ENCODE results near the gene IRS2.
"Not testable (repeated sequence)": the region's sequence is repeated elsewhere in the genome, so short reads cannot be mapped to it uniquely, and the experiment has no call there.

Gene IRS2

DNA sequence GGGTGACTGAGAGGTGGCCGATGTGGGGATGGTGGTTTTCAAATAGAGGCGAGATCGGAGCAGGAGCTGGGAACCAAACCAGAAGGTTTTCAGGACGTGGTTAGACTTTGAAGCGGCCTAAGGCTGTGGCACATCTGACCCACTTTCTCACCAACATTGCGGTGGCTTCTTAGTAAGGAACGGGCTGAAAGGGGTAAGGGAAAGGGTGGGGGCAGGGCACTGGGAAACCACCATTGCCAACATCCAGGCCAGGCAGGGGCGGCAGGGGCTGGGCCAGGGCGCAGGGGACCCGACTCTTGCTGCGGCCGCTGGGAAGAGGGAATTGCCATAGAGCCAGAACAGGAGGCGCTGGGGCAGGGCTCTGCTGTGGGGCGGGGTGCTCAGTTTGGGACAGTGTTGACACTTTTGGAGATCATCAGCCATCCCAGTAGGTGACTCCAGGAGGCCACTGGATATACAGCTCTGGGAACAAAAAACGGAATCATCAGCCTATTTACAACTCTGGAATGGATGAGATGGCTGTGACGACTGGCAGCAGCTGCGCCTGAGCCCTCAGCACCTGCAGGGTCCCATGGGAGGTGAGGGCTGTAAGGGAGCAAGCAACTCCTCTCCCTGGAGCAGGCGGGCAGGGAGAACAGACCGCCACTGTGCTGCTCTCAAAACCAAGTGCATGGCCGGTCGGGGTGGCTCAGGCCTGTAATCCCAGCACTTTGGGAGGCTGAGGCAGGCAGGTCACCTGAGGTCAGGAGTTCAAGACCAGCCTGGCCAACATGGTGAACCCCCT lies 52.2 kb downstream of the IRS2 start:
- Mint-ChIP-seq H3K9me3 (no peaks in the 10 kb centered on the region), H3K27me3 (ENCODE audit: low read depth) (peaks cover 14% of the 10 kb centered on the region), H3K4me1 (peaks cover 12% of the 10 kb centered on the region), H3K36me3 (ENCODE audit: low read depth) (no peaks in the 10 kb centered on the region), H3K27ac (no peak overlapping the region), H3K4me3 (no peak overlapping the region)
- TF ChIP-seq, protein P1, sequence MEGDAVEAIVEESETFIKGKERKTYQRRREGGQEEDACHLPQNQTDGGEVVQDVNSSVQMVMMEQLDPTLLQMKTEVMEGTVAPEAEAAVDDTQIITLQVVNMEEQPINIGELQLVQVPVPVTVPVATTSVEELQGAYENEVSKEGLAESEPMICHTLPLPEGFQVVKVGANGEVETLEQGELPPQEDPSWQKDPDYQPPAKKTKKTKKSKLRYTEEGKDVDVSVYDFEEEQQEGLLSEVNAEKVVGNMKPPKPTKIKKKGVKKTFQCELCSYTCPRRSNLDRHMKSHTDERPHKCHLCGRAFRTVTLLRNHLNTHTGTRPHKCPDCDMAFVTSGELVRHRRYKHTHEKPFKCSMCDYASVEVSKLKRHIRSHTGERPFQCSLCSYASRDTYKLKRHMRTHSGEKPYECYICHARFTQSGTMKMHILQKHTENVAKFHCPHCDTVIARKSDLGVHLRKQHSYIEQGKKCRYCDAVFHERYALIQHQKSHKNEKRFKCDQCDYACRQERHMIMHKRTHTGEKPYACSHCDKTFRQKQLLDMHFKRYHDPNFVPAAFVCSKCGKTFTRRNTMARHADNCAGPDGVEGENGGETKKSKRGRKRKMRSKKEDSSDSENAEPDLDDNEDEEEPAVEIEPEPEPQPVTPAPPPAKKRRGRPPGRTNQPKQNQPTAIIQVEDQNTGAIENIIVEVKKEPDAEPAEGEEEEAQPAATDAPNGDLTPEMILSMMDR (IDR thresholded peaks at IDR 0.05; ENCODE audit: unreplicated experiment in 3 of 3), result no peak

DNA sequence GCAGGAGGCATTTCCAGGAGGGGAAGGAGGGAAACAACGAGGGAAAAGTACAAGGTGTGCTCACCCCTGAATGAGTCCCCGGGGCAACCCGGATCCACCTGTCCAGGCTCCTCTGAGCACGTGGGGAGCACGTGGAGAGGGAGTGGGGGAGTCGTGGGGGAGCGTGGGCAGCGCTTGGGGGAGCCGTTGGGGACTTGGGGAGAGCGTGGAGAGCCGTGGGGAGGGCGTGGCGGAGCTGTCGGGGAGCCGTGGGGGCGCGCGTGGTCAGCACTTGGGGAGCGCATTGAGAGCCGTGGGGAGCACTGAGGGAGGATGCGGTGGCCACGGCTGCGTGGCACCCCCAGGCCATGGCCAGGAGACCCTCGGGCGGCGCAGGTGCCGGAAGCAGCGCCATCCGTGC lies 52.8 kb downstream of the IRS2 start:
- H3K4me3 Mint-ChIP-seq, result no peak overlapping the region
- H3K27ac Mint-ChIP-seq, result no peak overlapping the region
- H3K36me3 Mint-ChIP-seq (ENCODE audit: low read depth), result no peaks in the 10 kb centered on the region
- peaks cover 14% of the 10 kb centered on the region for H3K27me3 Mint-ChIP-seq (ENCODE audit: low read depth)
- peaks cover 18% of the 10 kb centered on the region for H3K4me1 Mint-ChIP-seq
- no peaks in the 10 kb centered on the region for H3K9me3 Mint-ChIP-seq
- TF ChIP-seq, protein P1 (IDR thresholded peaks at IDR 0.05; ENCODE audit: unreplicated experiment in 3 of 3), result no peak

DNA sequence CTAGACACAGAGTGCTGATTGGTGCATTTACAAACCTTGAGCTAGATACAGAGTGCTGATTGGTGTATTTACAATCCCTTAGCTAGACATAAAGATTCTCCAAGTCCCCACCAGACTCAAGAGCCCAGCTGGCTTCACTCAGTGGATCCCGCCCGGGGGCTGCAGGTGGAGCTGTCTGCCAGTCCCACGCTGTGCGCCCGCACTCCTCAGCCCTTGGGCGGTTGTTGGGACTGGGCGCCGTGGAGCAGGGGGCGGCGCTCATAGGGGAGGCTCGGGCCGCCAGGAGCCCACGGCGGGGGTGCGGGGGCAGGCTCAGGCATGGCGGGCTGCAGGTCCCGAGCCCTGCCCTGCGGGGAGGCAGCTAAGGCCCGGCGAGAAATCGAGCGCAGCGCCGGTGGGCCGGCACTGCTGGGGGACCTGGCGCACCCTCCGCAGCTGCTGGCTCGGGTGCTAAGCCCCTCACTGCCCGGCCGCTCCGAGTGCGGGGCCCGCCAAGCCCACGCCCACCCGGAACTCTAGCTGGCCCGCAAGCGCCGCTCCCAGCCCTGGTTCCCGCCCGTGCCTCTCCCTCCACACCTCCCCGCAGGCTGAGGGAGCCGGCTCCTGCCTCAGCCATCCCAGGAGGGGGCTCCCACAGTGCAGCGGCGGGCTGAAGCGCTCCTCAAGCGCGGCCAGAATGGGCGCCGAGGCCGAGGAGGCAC lies 53.8 kb downstream of the IRS2 start:
- not testable (repeated sequence) for H3K4me3 Mint-ChIP-seq; H3K9me3 Mint-ChIP-seq; H3K36me3 Mint-ChIP-seq (ENCODE audit: low read depth); H3K27ac Mint-ChIP-seq
- H3K27me3 Mint-ChIP-seq (ENCODE audit: low read depth), result peaks cover 16% of the 10 kb centered on the region
- peaks cover 24% of the 10 kb centered on the region for H3K4me1 Mint-ChIP-seq

DNA sequence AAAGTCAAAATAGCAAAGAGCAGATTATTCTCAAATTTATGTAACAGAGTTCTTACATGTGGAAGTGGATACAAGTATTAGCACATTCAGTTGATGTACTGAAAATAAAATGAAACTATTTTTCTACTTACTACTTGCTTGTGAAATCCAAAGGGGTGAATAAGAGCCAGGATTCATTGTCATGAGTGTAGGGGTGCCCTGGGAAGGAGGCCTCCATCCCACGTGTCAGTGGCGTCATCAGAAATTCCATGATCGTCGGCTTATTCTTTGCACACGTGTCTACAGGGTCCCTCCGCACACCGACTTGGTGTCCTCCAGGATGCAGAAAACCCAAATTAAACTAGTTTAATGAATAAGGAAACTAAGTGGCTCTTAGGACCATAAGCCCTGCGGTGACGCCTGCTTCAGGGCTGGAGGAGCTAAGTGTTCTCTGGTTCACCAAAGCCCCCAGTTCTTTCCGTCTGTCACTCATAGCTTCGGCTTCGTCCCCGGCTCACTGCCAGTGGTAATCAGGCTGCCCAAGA lies 55.5 kb downstream of the IRS2 start:
- no peak overlapping the region for H3K4me3 Mint-ChIP-seq
- peaks cover 13% of the 10 kb centered on the region for H3K27me3 Mint-ChIP-seq (ENCODE audit: low read depth)
- H3K36me3 Mint-ChIP-seq (ENCODE audit: low read depth), result no peaks in the 10 kb centered on the region
- no peak overlapping the region for H3K27ac Mint-ChIP-seq
- H3K4me1 Mint-ChIP-seq, result peaks cover 35% of the 10 kb centered on the region
- H3K9me3 Mint-ChIP-seq, result no peaks in the 10 kb centered on the region
- TF ChIP-seq, protein P1 (IDR thresholded peaks at IDR 0.05; ENCODE audit: unreplicated experiment in 3 of 3), result no peak

DNA sequence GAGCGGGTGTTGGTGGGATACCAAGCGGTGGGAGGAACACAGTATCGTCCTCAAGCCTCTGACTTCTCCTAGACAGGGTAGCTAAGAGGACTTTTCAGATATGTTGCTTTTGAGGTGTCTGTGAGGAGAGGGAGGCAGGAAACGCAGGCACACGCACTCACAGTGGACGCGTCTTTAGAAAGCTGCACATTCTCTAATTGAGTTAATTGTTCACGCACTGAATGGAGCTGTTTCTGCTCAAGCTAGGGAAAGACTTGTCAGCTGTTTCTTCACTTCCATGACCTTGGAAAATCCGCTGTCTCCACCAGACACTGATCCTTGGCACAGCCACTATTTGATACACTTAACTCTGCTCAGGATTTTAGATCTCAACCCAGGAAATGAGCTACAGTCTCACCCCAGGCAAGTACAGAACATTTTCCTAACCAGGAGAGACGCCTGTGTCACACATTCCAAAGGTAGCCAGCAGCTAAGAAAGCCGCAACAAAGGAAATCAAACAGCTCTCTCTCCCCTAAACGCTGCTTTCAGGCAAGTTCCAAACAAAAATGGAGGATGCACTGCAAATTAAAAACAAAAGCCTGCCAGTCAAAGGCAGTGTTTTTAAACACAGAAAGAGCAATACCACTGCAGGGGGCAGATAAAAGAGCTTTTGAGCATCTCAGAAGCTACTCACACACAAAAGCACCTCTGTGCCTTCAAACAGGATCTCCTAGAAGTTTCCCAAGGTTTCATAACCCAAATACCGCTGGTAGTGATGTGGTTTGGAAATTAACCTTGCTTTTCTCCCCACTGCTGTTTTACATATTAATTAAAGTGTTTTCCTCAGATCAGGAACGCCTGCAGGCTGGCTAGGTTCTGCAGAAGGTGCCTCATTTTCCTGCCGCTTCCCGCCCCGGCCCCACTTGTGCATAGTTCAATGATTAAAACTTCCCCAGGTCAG lies 57.3 kb downstream of the IRS2 start:
- no peaks in the 10 kb centered on the region for H3K9me3 Mint-ChIP-seq
- TF ChIP-seq, protein P1 (IDR thresholded peaks at IDR 0.05; ENCODE audit: unreplicated experiment in 3 of 3), result no peak
- H3K4me1 Mint-ChIP-seq, result peaks cover 29% of the 10 kb centered on the region
- H3K4me3 Mint-ChIP-seq, result no peak overlapping the region
- peak overlapping the region; percentile 69 to 93 (median 82) for H3K27ac Mint-ChIP-seq
- no peaks in the 10 kb centered on the region for H3K36me3 Mint-ChIP-seq (ENCODE audit: low read depth)
- peaks cover 9% of the 10 kb centered on the region for H3K27me3 Mint-ChIP-seq (ENCODE audit: low read depth)

DNA sequence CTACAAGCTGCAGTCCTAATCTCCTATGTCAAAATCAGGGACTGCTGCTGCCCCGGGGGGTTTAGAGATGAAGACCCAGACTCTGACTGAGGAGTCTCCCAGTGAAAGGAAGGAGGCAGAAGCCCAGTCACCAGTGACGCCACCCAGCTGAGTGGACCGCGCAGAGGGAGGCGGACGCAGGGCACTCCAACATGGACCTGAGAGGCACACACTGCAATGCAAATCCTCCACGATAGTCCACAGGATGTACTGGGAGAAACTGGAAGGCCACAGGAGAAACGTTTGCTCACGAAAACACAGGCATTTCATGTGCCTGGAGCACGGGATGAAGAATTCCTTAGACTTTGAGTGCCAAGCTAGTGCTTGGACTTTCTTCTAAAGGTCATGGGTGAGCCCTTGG lies 58.3 kb downstream of the IRS2 start:
- H3K27ac Mint-ChIP-seq, result peak overlapping the region in 2 of 3 experiments; percentile 69 to 93
- no peaks in the 10 kb centered on the region for H3K9me3 Mint-ChIP-seq
- H3K27me3 Mint-ChIP-seq (ENCODE audit: low read depth), result peaks cover 9% of the 10 kb centered on the region
- H3K36me3 Mint-ChIP-seq (ENCODE audit: low read depth), result no peaks in the 10 kb centered on the region
- TF ChIP-seq, protein P1 (IDR thresholded peaks at IDR 0.05; ENCODE audit: unreplicated experiment in 3 of 3), result no peak
- H3K4me1 Mint-ChIP-seq, result peaks cover 29% of the 10 kb centered on the region
- no peak overlapping the region for H3K4me3 Mint-ChIP-seq
